ENCODE results near the gene L1TD1.
"Not testable (repeated sequence)": the region's sequence is repeated elsewhere in the genome, so short reads cannot be mapped to it uniquely, and the experiment has no call there.

Gene L1TD1

GRCh38 chr1:62180639-62181038, 14.0 kb upstream of the L1TD1 start:
- TF ChIP-seq, protein P1, sequence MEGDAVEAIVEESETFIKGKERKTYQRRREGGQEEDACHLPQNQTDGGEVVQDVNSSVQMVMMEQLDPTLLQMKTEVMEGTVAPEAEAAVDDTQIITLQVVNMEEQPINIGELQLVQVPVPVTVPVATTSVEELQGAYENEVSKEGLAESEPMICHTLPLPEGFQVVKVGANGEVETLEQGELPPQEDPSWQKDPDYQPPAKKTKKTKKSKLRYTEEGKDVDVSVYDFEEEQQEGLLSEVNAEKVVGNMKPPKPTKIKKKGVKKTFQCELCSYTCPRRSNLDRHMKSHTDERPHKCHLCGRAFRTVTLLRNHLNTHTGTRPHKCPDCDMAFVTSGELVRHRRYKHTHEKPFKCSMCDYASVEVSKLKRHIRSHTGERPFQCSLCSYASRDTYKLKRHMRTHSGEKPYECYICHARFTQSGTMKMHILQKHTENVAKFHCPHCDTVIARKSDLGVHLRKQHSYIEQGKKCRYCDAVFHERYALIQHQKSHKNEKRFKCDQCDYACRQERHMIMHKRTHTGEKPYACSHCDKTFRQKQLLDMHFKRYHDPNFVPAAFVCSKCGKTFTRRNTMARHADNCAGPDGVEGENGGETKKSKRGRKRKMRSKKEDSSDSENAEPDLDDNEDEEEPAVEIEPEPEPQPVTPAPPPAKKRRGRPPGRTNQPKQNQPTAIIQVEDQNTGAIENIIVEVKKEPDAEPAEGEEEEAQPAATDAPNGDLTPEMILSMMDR (IDR thresholded peaks at IDR 0.05; ENCODE audit: poor library complexity, severe bottlenecking), result no peak
- Histone ChIP-seq H3K4me1 (ENCODE audit: insufficient read depth, poor library complexity, severe bottlenecking) (peaks cover 2% of the 10 kb centered on the region), H3K9me3 (ENCODE audit: severe bottlenecking) (no peaks in the 10 kb centered on the region), H3K27ac (ENCODE audit: poor library complexity, severe bottlenecking) (no peak overlapping the region), H3K36me3 (ENCODE audit: low read depth) (no peaks in the 10 kb centered on the region), H3K4me3 (ENCODE audit: severe bottlenecking) (no peak overlapping the region), H3K27me3 (ENCODE audit: insufficient read depth, poor library complexity, severe bottlenecking) (no peaks in the 10 kb centered on the region)
- ATAC-seq (ENCODE audit: low read depth) (no peak), DNase-seq (ENCODE audit: low spot score) (no peak)

- Histone ChIP-seq H3K4me1 (ENCODE audit: insufficient read depth, poor library complexity, severe bottlenecking) (peaks cover 2% of the 10 kb centered on the region), H3K36me3 (ENCODE audit: low read depth) (no peaks in the 10 kb centered on the region), H3K27me3 (ENCODE audit: insufficient read depth, poor library complexity, severe bottlenecking) (no peaks in the 10 kb centered on the region), H3K4me3 (ENCODE audit: severe bottlenecking) (no peak overlapping the region), H3K27ac (ENCODE audit: poor library complexity, severe bottlenecking) (no peak overlapping the region), H3K9me3 (ENCODE audit: severe bottlenecking) (no peaks in the 10 kb centered on the region)
- TF ChIP-seq, protein P1 (IDR thresholded peaks at IDR 0.05; ENCODE audit: poor library complexity, severe bottlenecking), result no peak
- DNase-seq (ENCODE audit: low spot score) (no peak), ATAC-seq (ENCODE audit: low read depth) (no peak)
These were observed 13.1 kb upstream of the L1TD1 start for GRCh38 chr1:62181532-62181931.

DNA sequence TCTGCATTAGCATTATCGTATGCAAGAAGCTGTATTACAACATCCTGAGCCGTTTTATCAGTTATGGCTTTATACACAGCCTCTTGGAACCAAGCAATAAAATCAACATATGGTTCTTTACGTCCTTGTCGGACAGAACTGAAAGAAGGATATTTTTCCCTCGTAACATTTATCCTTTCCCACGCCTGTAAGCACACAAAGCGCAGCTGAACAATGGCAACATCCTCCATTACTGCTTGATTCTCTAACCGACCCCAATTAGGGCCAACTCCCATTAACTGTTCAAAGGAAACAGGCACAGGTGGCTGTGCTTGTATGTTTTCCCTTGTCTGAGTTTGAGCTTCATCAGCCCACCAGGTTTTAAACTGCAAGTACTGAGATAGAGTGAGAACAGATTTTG, 12.5 kb upstream of the L1TD1 start:
- not testable (repeated sequence) for H3K27me3 ChIP-seq (ENCODE audit: insufficient read depth, poor library complexity, severe bottlenecking); H3K9me3 ChIP-seq (ENCODE audit: severe bottlenecking); ATAC-seq (ENCODE audit: low read depth); H3K27ac ChIP-seq (ENCODE audit: poor library complexity, severe bottlenecking); H3K4me3 ChIP-seq (ENCODE audit: severe bottlenecking); DNase-seq (ENCODE audit: low spot score); H3K4me1 ChIP-seq (ENCODE audit: insufficient read depth, poor library complexity, severe bottlenecking); H3K36me3 ChIP-seq (ENCODE audit: low read depth)

DNA sequence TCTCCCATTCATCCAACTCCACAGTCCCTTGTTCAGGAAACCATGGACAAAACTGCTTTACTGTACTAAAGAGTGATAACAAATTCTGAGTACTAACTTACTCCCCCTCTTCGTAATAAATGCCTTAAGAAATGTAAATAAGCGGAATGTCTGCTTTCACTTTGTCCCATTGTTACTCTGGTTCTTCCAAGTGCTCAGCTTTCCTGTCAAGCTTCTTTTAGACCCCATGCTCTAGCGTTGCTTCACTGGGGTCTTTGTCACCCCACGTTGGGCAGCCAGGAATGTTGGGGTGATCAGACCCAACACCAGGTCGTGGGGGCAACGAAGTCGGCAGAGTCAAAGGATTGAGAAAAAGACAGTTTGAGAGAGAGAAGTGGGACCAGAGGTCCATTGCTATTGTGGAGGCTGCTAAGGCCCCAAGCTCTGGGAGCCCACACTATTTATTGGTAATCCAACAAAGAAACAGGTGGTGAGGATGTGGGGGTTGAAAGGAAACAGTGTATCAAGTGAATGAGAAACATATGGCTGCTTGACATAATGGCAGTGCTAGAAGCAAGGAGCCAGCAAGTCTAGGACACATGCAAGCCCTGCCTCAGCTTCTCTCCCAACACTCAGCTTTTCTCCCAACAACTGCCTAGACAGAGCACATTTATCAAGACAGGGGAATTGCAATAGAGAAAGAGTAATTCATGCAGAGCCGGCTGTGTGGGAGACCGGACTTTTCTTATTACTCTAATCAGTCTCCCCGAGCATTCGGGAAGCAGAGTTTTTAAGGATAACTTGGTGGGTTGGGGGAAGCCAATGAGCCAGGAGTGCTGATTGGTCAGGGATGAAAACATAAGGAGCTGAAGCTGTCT, 11.3 kb upstream of the L1TD1 start:
- H3K4me1 ChIP-seq (ENCODE audit: insufficient read depth, poor library complexity, severe bottlenecking); ATAC-seq (ENCODE audit: low read depth); H3K27ac ChIP-seq (ENCODE audit: poor library complexity, severe bottlenecking); H3K4me3 ChIP-seq (ENCODE audit: severe bottlenecking); DNase-seq (ENCODE audit: low spot score); H3K36me3 ChIP-seq (ENCODE audit: low read depth); H3K9me3 ChIP-seq (ENCODE audit: severe bottlenecking); H3K27me3 ChIP-seq (ENCODE audit: insufficient read depth, poor library complexity, severe bottlenecking): not testable (repeated sequence)

DNA sequence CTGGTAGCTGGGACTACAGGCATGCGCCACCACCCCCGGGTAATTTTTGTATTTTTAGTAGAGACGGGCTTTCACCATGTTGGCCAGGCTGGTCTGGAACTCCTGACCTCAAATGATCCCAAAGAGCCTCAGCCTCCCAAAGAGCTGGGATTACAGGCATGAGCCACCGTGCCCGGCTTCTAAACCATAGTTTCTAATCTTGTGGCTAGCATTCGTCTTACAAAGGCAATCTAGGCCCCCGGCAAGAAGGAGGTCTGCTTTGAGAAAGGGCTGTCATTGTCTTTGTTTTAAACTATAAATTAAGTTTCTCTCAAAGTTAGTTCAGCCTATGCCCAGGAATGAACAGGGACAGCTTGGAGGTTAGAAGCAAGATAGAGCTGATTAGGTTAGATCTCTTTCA, 10.3 kb upstream of the L1TD1 start:
- DNase-seq (ENCODE audit: low spot score), result no peak
- H3K4me3 ChIP-seq (ENCODE audit: severe bottlenecking), result no peak overlapping the region
- no peaks in the 10 kb centered on the region for H3K27me3 ChIP-seq (ENCODE audit: insufficient read depth, poor library complexity, severe bottlenecking)
- TF ChIP-seq, protein P1 (IDR thresholded peaks at IDR 0.05; ENCODE audit: poor library complexity, severe bottlenecking), result no peak
- H3K27ac ChIP-seq (ENCODE audit: poor library complexity, severe bottlenecking), result no peak overlapping the region
- no peak for ATAC-seq (ENCODE audit: low read depth)
- H3K36me3 ChIP-seq (ENCODE audit: low read depth), result no peaks in the 10 kb centered on the region
- H3K9me3 ChIP-seq (ENCODE audit: severe bottlenecking), result no peaks in the 10 kb centered on the region
- H3K4me1 ChIP-seq (ENCODE audit: insufficient read depth, poor library complexity, severe bottlenecking), result peaks cover 2% of the 10 kb centered on the region

DNA sequence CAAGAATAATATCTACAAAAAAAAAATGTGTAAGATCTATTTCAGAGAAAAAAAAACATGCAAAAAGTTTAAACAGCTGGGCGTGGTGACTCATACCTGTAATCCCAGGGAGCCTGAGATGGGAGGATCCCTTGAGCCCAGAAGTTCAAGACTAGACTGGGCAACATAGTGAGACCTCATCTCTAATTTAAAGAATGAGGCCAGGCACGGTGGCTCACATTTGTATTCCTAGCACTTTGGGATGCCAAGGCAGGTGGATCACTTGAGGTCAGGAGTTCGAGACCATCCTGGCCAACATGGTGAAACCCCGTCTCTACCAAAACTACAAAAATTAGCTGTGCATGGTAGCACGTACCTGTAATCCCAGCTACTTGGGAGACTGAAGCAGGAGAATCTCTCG, 9.4 kb upstream of the L1TD1 start:
- ATAC-seq (ENCODE audit: low read depth); H3K36me3 ChIP-seq (ENCODE audit: low read depth); H3K9me3 ChIP-seq (ENCODE audit: severe bottlenecking); H3K4me3 ChIP-seq (ENCODE audit: severe bottlenecking); H3K4me1 ChIP-seq (ENCODE audit: insufficient read depth, poor library complexity, severe bottlenecking); H3K27ac ChIP-seq (ENCODE audit: poor library complexity, severe bottlenecking); DNase-seq (ENCODE audit: low spot score); H3K27me3 ChIP-seq (ENCODE audit: insufficient read depth, poor library complexity, severe bottlenecking): not testable (repeated sequence)
